Measurements from ENCODE around the gene CDK13.

DNA sequence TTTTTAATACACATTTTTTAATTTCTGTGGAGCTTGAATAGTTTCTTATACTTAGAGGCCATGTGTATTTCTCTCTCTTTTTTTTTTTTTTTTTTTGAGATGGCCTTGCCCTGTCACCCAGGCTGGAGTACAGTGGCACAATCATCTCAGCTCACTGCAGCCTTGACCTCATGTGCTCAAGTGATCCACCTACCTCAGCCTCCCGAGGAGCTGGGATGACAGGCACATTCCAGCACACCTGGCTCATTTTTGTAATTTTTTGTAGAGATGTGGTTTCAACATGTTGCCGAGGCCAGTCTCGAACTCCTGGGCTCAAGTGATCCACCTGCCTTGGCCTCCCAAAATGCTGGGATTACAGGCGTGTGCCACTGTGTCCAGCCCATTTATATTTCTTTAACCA lies 64.3 kb downstream of the CDK13 start:
- TF ChIP-seq YY1 (IDR thresholded peaks at IDR 0.05; ENCODE audit: insufficient read depth, insufficient read length) (no peak), SUZ12 (IDR thresholded peaks at IDR 0.05; ENCODE audit: extremely low read depth, insufficient read depth, insufficient read length) (no peak)
